HepG2 (cell line): Measurements from ENCODE around the gene TTC31. TPM values are rescaled to one million over a fixed set of nuclear protein-coding genes. Genes with fewer than 3 reads are reported as not detected.

Experiments
- DBP ChIP-seq: sonication (generic); formaldehyde crosslinking; IDR thresholded peaks from 2 replicates; pipeline ENCODE4 v1.4.0; 2020; ENCODE audit warnings: missing genetic modification reagents; ENCODE audit errors: not compliant biosample characterization
- FOXJ3 ChIP-seq: sonication (generic); formaldehyde crosslinking; IDR thresholded peaks from 2 replicates; pipeline ENCODE4 v1.4.0; 2020; ENCODE audit warnings: missing genetic modification reagents, mild to moderate bottlenecking, borderline replicate concordance
- FOXK1 ChIP-seq: sonication (generic); formaldehyde crosslinking; IDR thresholded peaks from 2 replicates; pipeline ENCODE4 v1.4.0; 2020; ENCODE audit warnings: low read depth, missing genetic modification reagents, borderline replicate concordance
- FOXM1 ChIP-seq: sonication (generic); formaldehyde crosslinking; IDR thresholded peaks from 2 replicates; pipeline ENCODE4 v1.5.0; 2020; ENCODE audit warnings: missing genetic modification reagents
- GABPB1 ChIP-seq: IDR thresholded peaks from 2 replicates; pipeline ENCODE4 v1.6.1; 2016; ENCODE audit warnings: mild to moderate bottlenecking, missing genetic modification reagents, moderate library complexity, missing compliant biosample characterization
- GTF2F1 ChIP-seq: fragments of 150-350 bp; IDR thresholded peaks from 2 replicates; pipeline ENCODE4 v1.6.1; 2014; ENCODE audit warnings: low read length
- HNRNPK ChIP-seq: fragments of 200-400 bp; formaldehyde crosslinking; IDR thresholded peaks from 2 replicates; pipeline ENCODE4 v1.6.1; 2018; ENCODE audit warnings: low read length, low read depth, moderate library complexity, mild to moderate bottlenecking; ENCODE audit not compliant: poor library complexity, severe bottlenecking
- JUNB ChIP-seq: sonication (generic); formaldehyde crosslinking; IDR thresholded peaks from 2 replicates; pipeline ENCODE4 v1.8.0; 2022; ENCODE audit warnings: missing genetic modification reagents, mild to moderate bottlenecking, borderline replicate concordance
- MAFG ChIP-seq: sonication (generic); formaldehyde crosslinking; IDR thresholded peaks from 2 replicates; pipeline ENCODE4 v1.5.1; 2020; ENCODE audit warnings: mild to moderate bottlenecking, missing genetic modification reagents
- MYNN ChIP-seq: sonication (generic); formaldehyde crosslinking; IDR thresholded peaks from 2 replicates; pipeline ENCODE4 v1.4.0; 2020; ENCODE audit warnings: mild to moderate bottlenecking, low read depth, missing genetic modification reagents
- NR2F2 ChIP-seq: IDR thresholded peaks from 2 replicates; pipeline ENCODE4 v1.6.1; 2012; ENCODE audit warnings: low read depth, inconsistent platforms, borderline replicate concordance
- RXRA ChIP-seq: sonication (generic); formaldehyde crosslinking; IDR thresholded peaks from 2 replicates; pipeline ENCODE4 v1.5.1; 2020; ENCODE audit warnings: missing genetic modification reagents
- SIN3B ChIP-seq: fragments of 150-350 bp; IDR thresholded peaks from 2 replicates; pipeline ENCODE4 v1.6.1; 2014; ENCODE audit warnings: low read length
- SIX1 ChIP-seq: sonication (generic); formaldehyde crosslinking; IDR thresholded peaks from 2 replicates; pipeline ENCODE4 v1.4.0; 2020; ENCODE audit warnings: missing genetic modification reagents, borderline replicate concordance
- SMAD1 ChIP-seq: sonication (generic); formaldehyde crosslinking; IDR thresholded peaks from 2 replicates; pipeline ENCODE4 v1.4.0; 2020; ENCODE audit warnings: missing genetic modification reagents, low read depth, mild to moderate bottlenecking, borderline replicate concordance
- TOPORS ChIP-seq: sonication (generic); formaldehyde crosslinking; IDR thresholded peaks from 2 replicates; pipeline ENCODE4 v1.8.0; 2023; ENCODE audit warnings: mild to moderate bottlenecking, missing genetic modification reagents
- ZBTB26 ChIP-seq: IDR thresholded peaks from 2 replicates; pipeline ENCODE4 v1.6.1; 2016; ENCODE audit warnings: missing compliant biosample characterization, missing genetic modification reagents, borderline replicate concordance
- ZBTB37 ChIP-seq: sonication (generic); formaldehyde crosslinking; IDR thresholded peaks from 2 replicates; pipeline ENCODE4 v1.4.0; 2020; ENCODE audit warnings: mild to moderate bottlenecking, missing genetic modification reagents
- ZEB1 ChIP-seq: IDR thresholded peaks from 2 replicates; pipeline ENCODE4 v1.6.1; 2012; ENCODE audit warnings: mild to moderate bottlenecking, low read depth, inconsistent platforms; ENCODE audit not compliant: insufficient replicate concordance
- ZFP62 ChIP-seq: sonication (generic); formaldehyde crosslinking; IDR thresholded peaks from 2 replicates; pipeline ENCODE4 v1.4.0; 2020; ENCODE audit warnings: missing genetic modification reagents
- ZNF101 ChIP-seq: sonication (generic); formaldehyde crosslinking; IDR thresholded peaks from 2 replicates; pipeline ENCODE4 v1.4.0; 2020; ENCODE audit warnings: mild to moderate bottlenecking, low read depth, missing genetic modification reagents, borderline replicate concordance
- ZNF367 ChIP-seq: sonication (generic); formaldehyde crosslinking; IDR thresholded peaks from 2 replicates; pipeline ENCODE4 v1.4.0; 2020; ENCODE audit warnings: missing genetic modification reagents, borderline replicate concordance
- ZNF446 ChIP-seq: sonication (generic); formaldehyde crosslinking; IDR thresholded peaks from 2 replicates; pipeline ENCODE4 v1.5.0; 2020; ENCODE audit warnings: mild to moderate bottlenecking, missing genetic modification reagents
- ZNF510 ChIP-seq: sonication (generic); formaldehyde crosslinking; IDR thresholded peaks from 2 replicates; pipeline ENCODE4 v1.4.0; 2020; ENCODE audit warnings: low read depth, mild to moderate bottlenecking, missing genetic modification reagents
- polyA plus RNA-seq, 8 experiments: library from polyadenylated mRNA; depleted of rRNA in 3 of 8; stranded (reverse) in 7 of 8; unstranded in 1 of 8; fragments of >200 nt; fragmentation: Illumina TruSeq in 4 of 8; extraction: Trizol in 4 of 8; gene quantifications; 2 replicates each; pipeline versions ENCODE4 v1.2.1 to v1.2.3, GENCODE V29; 2011 to 2016; ENCODE audit warnings: low read depth in 4 of 8, missing spikeins in 1 of 8, mixed read lengths in 1 of 8; ENCODE audit not compliant: insufficient read depth in 1 of 8
- total RNA-seq, 5 experiments: library from RNA; depleted of rRNA; stranded (reverse); fragments of >200 nt; fragmentation: Illumina TruSeq; extraction: Trizol; gene quantifications; 2 replicates each; pipeline ENCODE4 v1.2.3, GENCODE V29; 2016; ENCODE audit warnings: low read depth in 1 of 5
- TF ChIP-seq, protein P1 (sequence below): IDR thresholded peaks from 2 replicates; pipeline ENCODE4 v1.6.1; 2016
- TF ChIP-seq, protein P2 (sequence below): IDR thresholded peaks from 2 replicates; pipeline ENCODE4 v1.6.1; 2016; ENCODE audit warnings: missing compliant biosample characterization, missing genetic modification reagents, borderline replicate concordance

TTC31 gene
- total and polyA plus RNA-seq, 2 of the 13 experiments (the other 11 are each of a cell fraction or from before 2014, with no cell fraction given) = 28.3 to 39.5 TPM

- TF ChIP-seq ZBTB37 (CRISPR knock-in tag) (no peak; the same call in 1 of the 2 replicates), MYNN (CRISPR knock-in tag) (no peak; the same call in 1 of the 2 replicates), FOXK1 (no peak; the same call in 1 of the 2 replicates), ZNF367 (CRISPR knock-in tag) (no peak), SIX1 (CRISPR knock-in tag) (peak; percentile 50; the same call in 1 of the 2 replicates), ZBTB26 (CRISPR knock-in tag) (peak; percentile 28; the same call in 1 of the 2 replicates), ZNF446 (CRISPR knock-in tag) (no peak), SIN3B (no peak), DBP (CRISPR knock-in tag) (no peak), MAFG (no peak), GTF2F1 (no peak), ZNF510 (no peak; the same call in 1 of the 2 replicates), FOXM1 (CRISPR knock-in tag) (0 out of 2 replicates have a peak, but pooled peaks have one; percentile 57), JUNB (CRISPR knock-in tag) (no peak), NR2F2 (peak; percentile 38; the same call in 1 of the 2 replicates), TOPORS (CRISPR knock-in tag) (peak; percentile 66; the same call in 1 of the 2 replicates), ZNF101 (CRISPR knock-in tag) (no peak), GABPB1 (CRISPR knock-in tag) (peak; percentile 83), RXRA (CRISPR knock-in tag) (no peak; the same call in 1 of the 2 replicates), ZFP62 (CRISPR knock-in tag) (no peak), FOXJ3 (CRISPR knock-in tag) (no peak; the same call in 1 of the 2 replicates), SMAD1 (no peak), HNRNPK (no peak), ZEB1 (peak; percentile 93)
- TF ChIP-seq, protein P1, sequence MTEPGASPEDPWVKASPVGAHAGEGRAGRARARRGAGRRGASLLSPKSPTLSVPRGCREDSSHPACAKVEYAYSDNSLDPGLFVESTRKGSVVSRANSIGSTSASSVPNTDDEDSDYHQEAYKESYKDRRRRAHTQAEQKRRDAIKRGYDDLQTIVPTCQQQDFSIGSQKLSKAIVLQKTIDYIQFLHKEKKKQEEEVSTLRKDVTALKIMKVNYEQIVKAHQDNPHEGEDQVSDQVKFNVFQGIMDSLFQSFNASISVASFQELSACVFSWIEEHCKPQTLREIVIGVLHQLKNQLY = 0 out of 2 replicates have a peak, but pooled peaks have one; percentile 5
- TF ChIP-seq, protein P2, sequence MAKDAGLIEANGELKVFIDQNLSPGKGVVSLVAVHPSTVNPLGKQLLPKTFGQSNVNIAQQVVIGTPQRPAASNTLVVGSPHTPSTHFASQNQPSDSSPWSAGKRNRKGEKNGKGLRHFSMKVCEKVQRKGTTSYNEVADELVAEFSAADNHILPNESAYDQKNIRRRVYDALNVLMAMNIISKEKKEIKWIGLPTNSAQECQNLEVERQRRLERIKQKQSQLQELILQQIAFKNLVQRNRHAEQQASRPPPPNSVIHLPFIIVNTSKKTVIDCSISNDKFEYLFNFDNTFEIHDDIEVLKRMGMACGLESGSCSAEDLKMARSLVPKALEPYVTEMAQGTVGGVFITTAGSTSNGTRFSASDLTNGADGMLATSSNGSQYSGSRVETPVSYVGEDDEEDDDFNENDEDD (CRISPR knock-in tag) = 0 out of 2 replicates have a peak, but pooled peaks have one; percentile 15
Measured at GRCh38 chr2:74457549-74458131, 25.2 kb upstream of the TTC31 start (continued).
